H1 (cell line): Measurements from ENCODE around the gene DMBT1. TPM values are rescaled to one million over a fixed set of nuclear protein-coding genes. Genes with fewer than 3 reads are reported as not detected.

Source experiments
- GTF2F1 ChIP-seq: IDR thresholded peaks from 2 replicates; pipeline ENCODE4 v1.6.1; 2012; ENCODE audit warnings: low read depth, low read length, improper control_type of control experiment, borderline replicate concordance
- JUN ChIP-seq: IDR thresholded peaks from 2 replicates; pipeline ENCODE4 v1.6.1; 2011; ENCODE audit warnings: low read depth, mild to moderate bottlenecking, improper control_type of control experiment, low read length
- ZNF274 ChIP-seq: IDR thresholded peaks from 2 replicates; pipeline ENCODE4 v1.7.0; 2012; ENCODE audit warnings: low read length, borderline replicate concordance; ENCODE audit errors: extremely low read depth
- polyA plus RNA-seq, 7 experiments: library from polyadenylated mRNA; depleted of rRNA in 3 of 7; stranded (reverse) in 5 of 7; unstranded in 2 of 7; fragments of >200 nt in 5 of 7; fragments of 200-250 nt in 2 of 7; gene quantifications; 1 replicate in 5 of 7; 2 replicates in 1 of 7; 4 replicates in 1 of 7; pipeline versions ENCODE4 v1.2.1 to v1.2.3, GENCODE V29; 2011 to 2013; ENCODE audit warnings: missing spikeins in 2 of 7, mixed read lengths in 2 of 7
- total RNA-seq: library from RNA; stranded (reverse); fragmentation: NEBNext Ultra II Directional; extraction: Animal tissue kit (Norgen Biotek cat#: 25700); gene quantifications from 2 replicates; pipeline ENCODE4 v1.2.1, GENCODE V29; 2021

DMBT1 gene
- total and polyA plus RNA-seq, 2 of the 8 experiments (the other 6 are each of a cell fraction or from before 2014, with no cell fraction given), result 0.03 TPM; not detected in 1

GRCh38 chr10:122591736-122592135 lies 31.2 kb downstream of the DMBT1 start (continued):
- TF ChIP-seq ZNF274, result no peak
- no peak for TF ChIP-seq GTF2F1
- TF ChIP-seq JUN, result no peak
